GM23248 (cell line): ENCODE results near the gene RBFOX1.

Source experiments
- EZH2 ChIP-seq: fragments of 200-600 bp; sonication (generic); IDR thresholded peaks from 2 replicates; pipeline ENCODE4 v1.6.1; 2018; ENCODE audit warnings: antibody characterized with exemption, mild to moderate bottlenecking; ENCODE audit not compliant: insufficient read depth, poor library complexity, severe bottlenecking
- EZH2phosphoT487 ChIP-seq: fragments of 200-600 bp; sonication (generic); IDR thresholded peaks from 2 replicates; pipeline ENCODE4 v1.6.1; 2018; ENCODE audit warnings: antibody characterized with exemption, moderate library complexity, mild to moderate bottlenecking, low read depth; ENCODE audit not compliant: insufficient read depth

GRCh38 chr16:7443142-7443541 is 110.5 kb downstream of the RBFOX1 start:
- TF ChIP-seq EZH2 (no peak), EZH2phosphoT487 (no peak)
